B cell (primary cell): Measurements from ENCODE around the gene CMC1. TPM values are rescaled to one million over a fixed set of nuclear protein-coding genes. Genes with fewer than 3 reads are reported as not detected.

Source experiments
- ATAC-seq: fragments of 200-7000 bp; cut with Tn5 transposase; one replicate; pipeline ENCODE4 v1.10.0; 2021; ENCODE audit warnings: low read depth, mild to moderate bottlenecking, moderate number of reproducible peaks, moderate library complexity
- CTCF ChIA-PET: fragments of 350-600 bp; sonication (Branson Sonifier 250); formaldehyde crosslinking; loops from one replicate; lab custom pipeline; 2021; ENCODE audit warnings: antibody characterized with exemption, inconsistent platforms; lab: Charles Lee
- POLR2A ChIA-PET: fragments of 350-600 bp; sonication (Branson Sonifier 250); formaldehyde crosslinking; loops from one replicate; lab custom pipeline; 2021; ENCODE audit warnings: antibody characterized with exemption; lab: Charles Lee
- DNase-seq: peaks from one replicate; pipeline ENCODE4 v3.0.0; 2013
- H2AFZ ChIP-seq: 2 replicates; pipeline ENCODE4 v1.6.1; 2012; ENCODE audit warnings: mild to moderate bottlenecking, low read depth, low read length; ENCODE audit not compliant: insufficient read depth, poor library complexity, severe bottlenecking
- H3K27ac ChIP-seq, 2 donors: 1 replicate in 1 of 2; 2 replicates in 1 of 2; pipeline ENCODE4 v1.5.1; 2012 to 2013; ENCODE audit warnings: low read length in 2 of 2, mild to moderate bottlenecking in 2 of 2, moderate library complexity in 1 of 2
- H3K27me3 ChIP-seq, 4 experiments: fragments of 200-600 bp in 1 of 4; sonication (generic) in 1 of 4; replicated peaks in 1 of 4; 1 replicate in 2 of 4; 2 replicates in 2 of 4; pipeline versions ENCODE4 v1.6.1 to v1.7.0; 2013 to 2016; ENCODE audit warnings: low read length in 3 of 4, mild to moderate bottlenecking in 2 of 4, mixed read lengths in 1 of 4, moderate library complexity in 1 of 4; ENCODE audit not compliant: insufficient read depth in 4 of 4, control insufficient read depth in 3 of 4; ENCODE audit errors: control extremely low read depth in 1 of 4
- H3K36me3 ChIP-seq, 2 experiments: replicated peaks in 1 of 2; 1 replicate in 1 of 2; 2 replicates in 1 of 2; pipeline versions ENCODE4 v1.6.1 to v1.7.1; 2013; ENCODE audit warnings: low read length in 1 of 2; ENCODE audit not compliant: insufficient read depth in 2 of 2, control insufficient read depth in 1 of 2; ENCODE audit errors: control extremely low read depth in 1 of 2, extremely low read depth in 1 of 2
- H3K4me1 ChIP-seq, 2 donors: fragments of 200-600 bp in 1 of 2; sonication (generic) in 1 of 2; 1 replicate in 1 of 2; 2 replicates in 1 of 2; pipeline versions ENCODE4 v1.5.1 to v1.6.1; 2013 to 2017; ENCODE audit warnings: low read length in 2 of 2; ENCODE audit not compliant: control insufficient read depth in 2 of 2, insufficient read depth in 2 of 2
- H3K4me2 ChIP-seq: replicated peaks from 2 replicates; pipeline ENCODE3; 2012; ENCODE audit warnings: mild to moderate bottlenecking, low read depth, low read length; ENCODE audit not compliant: poor library complexity, severe bottlenecking
- H3K4me3 ChIP-seq, 5 experiments: fragments of 200-600 bp in 1 of 5; sonication (generic) in 1 of 5; 1 replicate in 3 of 5; 2 replicates in 2 of 5; pipeline versions ENCODE4 v1.5.1 to v1.7.0; 2011 to 2016; ENCODE audit warnings: low read length in 4 of 5, mild to moderate bottlenecking in 4 of 5, low read depth in 2 of 5, control low read depth in 1 of 5, moderate library complexity in 1 of 5; ENCODE audit not compliant: insufficient read depth in 1 of 5; ENCODE audit errors: control extremely low read depth in 1 of 5, extremely low read depth in 1 of 5
- H3K79me2 ChIP-seq: fragments of 200-600 bp; sonication (generic); one replicate; pipeline ENCODE4 v1.6.0; 2016; ENCODE audit warnings: low read length; ENCODE audit not compliant: control insufficient read depth, insufficient read depth
- H3K9ac ChIP-seq: fragments of 200-600 bp; sonication (generic); 2 replicates; pipeline ENCODE4 v1.6.1; 2017; ENCODE audit warnings: mild to moderate bottlenecking, low read length, moderate library complexity
- H3K9me3 ChIP-seq, 3 donors: one replicate each; pipeline versions ENCODE4 v1.6.1 to v1.7.1; 2013; ENCODE audit warnings: low read length in 2 of 3; ENCODE audit not compliant: control insufficient read depth in 2 of 3, insufficient read depth in 1 of 3; ENCODE audit errors: control extremely low read depth in 1 of 3
- H4K20me1 ChIP-seq: 2 replicates; pipeline ENCODE4 v1.6.0; 2012; ENCODE audit warnings: mild to moderate bottlenecking, low read length; ENCODE audit not compliant: insufficient read depth, control insufficient read depth, poor library complexity, severe bottlenecking
- H3K27ac Mint-ChIP-seq: one replicate; pipeline ENCODE4 v1.8.0; 2021; ENCODE audit warnings: mixed read lengths
- H3K27me3 Mint-ChIP-seq: one replicate; pipeline ENCODE4 v1.8.0; 2021; ENCODE audit warnings: mixed read lengths
- H3K4me1 Mint-ChIP-seq: one replicate; pipeline ENCODE4 v1.8.0; 2021; ENCODE audit warnings: mixed read lengths
- H3K4me3 Mint-ChIP-seq: one replicate; pipeline ENCODE4 v1.8.0; 2021; ENCODE audit warnings: mixed read lengths
- H3K9me3 Mint-ChIP-seq: one replicate; pipeline ENCODE4 v1.8.0; 2022; ENCODE audit warnings: mixed read lengths; ENCODE audit not compliant: insufficient read depth
- EZH2 ChIP-seq: IDR thresholded peaks from 2 replicates; pipeline ENCODE4 v1.6.1; 2012; ENCODE audit warnings: borderline replicate concordance, low read depth, mild to moderate bottlenecking, moderate library complexity, low read length; ENCODE audit not compliant: insufficient read depth, poor library complexity, severe bottlenecking
- WGBS: methylation state at CpG from one replicate; pipeline ENCODE4 v1.1.5; 2013; ENCODE audit warnings: missing lambda C conversion rate; ENCODE audit not compliant: insufficient coverage; 5-methylcytosine and 5-hydroxymethylcytosine counted together
- intact Hi-C: fragments of 100-400 bp; cut with micrococcal nuclease; formaldehyde crosslinking; loops from one replicate; pipeline ENCODE4 v1.10.0; 2022
- polyA plus RNA-seq: library from polyadenylated mRNA; depleted of rRNA; stranded (reverse); fragments of >200 nt; gene quantifications from 2 replicates; pipeline ENCODE4 v1.2.3, GENCODE V29; 2012
- total RNA-seq, 2 donors: library from RNA; stranded (reverse); fragments of 120-200 nt in 1 of 2; gene quantifications; 1 replicate in 1 of 2; 2 replicates in 1 of 2; pipeline versions ENCODE4 v1.2.3 to v1.2.4, GENCODE V29; 2013 to 2022
- TF ChIP-seq, protein P1 (sequence below): fragments of 200-600 bp; IDR thresholded peaks from one replicate; pipeline ENCODE4 v1.8.0; 2022; ENCODE audit warnings: antibody characterized with exemption, mild to moderate bottlenecking

The CMC1 gene
- total and polyA plus RNA-seq, 2 donors (not counting 1 experiment from before 2014, with no cell fraction given) = 6.7 to 14.5 TPM

- Histone ChIP-seq H3K36me3 (no peaks in the 10 kb centered on the region), H3K9me3 (no peaks in the 10 kb centered on the region), H2AFZ (no peak overlapping the region), H3K4me3 (no peak overlapping the region), H3K9ac (no peak overlapping the region), H3K27ac (no peak overlapping the region), H4K20me1 (no peaks in the 10 kb centered on the region), H3K27me3 (no peaks in the 10 kb centered on the region), H3K4me2 (no peak overlapping the region), H3K79me2 (no peaks in the 10 kb centered on the region), H3K4me1 (no peaks in the 10 kb centered on the region)
- intact Hi-C loops = no loop called here
- no peak overlapping the region for H3K27ac Mint-ChIP-seq
- no peaks in the 10 kb centered on the region for H3K9me3 Mint-ChIP-seq
- H3K4me1 Mint-ChIP-seq = no peaks in the 10 kb centered on the region
- no peak overlapping the region for H3K4me3 Mint-ChIP-seq
- DNase-seq (no peak), ATAC-seq (no peak)
- WGBS = 100% methylated on average over 1 of the region's 1 CpG
- TF ChIP-seq, protein P1, sequence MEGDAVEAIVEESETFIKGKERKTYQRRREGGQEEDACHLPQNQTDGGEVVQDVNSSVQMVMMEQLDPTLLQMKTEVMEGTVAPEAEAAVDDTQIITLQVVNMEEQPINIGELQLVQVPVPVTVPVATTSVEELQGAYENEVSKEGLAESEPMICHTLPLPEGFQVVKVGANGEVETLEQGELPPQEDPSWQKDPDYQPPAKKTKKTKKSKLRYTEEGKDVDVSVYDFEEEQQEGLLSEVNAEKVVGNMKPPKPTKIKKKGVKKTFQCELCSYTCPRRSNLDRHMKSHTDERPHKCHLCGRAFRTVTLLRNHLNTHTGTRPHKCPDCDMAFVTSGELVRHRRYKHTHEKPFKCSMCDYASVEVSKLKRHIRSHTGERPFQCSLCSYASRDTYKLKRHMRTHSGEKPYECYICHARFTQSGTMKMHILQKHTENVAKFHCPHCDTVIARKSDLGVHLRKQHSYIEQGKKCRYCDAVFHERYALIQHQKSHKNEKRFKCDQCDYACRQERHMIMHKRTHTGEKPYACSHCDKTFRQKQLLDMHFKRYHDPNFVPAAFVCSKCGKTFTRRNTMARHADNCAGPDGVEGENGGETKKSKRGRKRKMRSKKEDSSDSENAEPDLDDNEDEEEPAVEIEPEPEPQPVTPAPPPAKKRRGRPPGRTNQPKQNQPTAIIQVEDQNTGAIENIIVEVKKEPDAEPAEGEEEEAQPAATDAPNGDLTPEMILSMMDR = no peak
- TF ChIP-seq EZH2 = no peak
- ChIA-PET POLR2A (no interaction called here), CTCF (no interaction called here)
- H3K27me3 Mint-ChIP-seq = no peaks in the 10 kb centered on the region
Observed at GRCh38 chr3:28315711-28316110, 74.3 kb downstream of the CMC1 start.

DNA sequence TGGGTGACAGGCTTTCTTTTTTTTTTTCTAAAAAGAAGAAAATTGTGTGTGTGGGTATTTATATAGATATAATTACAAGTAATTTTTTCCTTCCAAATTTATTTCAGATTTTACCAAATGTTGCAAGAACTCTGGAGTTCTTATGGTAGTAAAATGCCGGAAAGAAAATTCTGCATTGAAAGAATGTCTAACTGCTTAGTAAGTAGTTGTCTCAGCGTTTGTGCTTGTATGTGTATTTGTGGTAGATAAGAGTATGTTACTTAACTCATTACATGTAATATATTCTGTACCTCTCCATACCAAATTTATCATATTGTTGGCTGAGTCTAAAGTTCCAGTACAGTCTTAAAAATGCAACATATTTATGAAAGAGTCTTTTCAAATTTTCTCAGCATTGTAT is 74.8 kb downstream of the CMC1 start:
- no peaks in the 10 kb centered on the region for H3K9me3 Mint-ChIP-seq
- H3K36me3 ChIP-seq = peaks cover 0 to 1% of the 10 kb centered on the region in 2 experiments
- H3K27me3 Mint-ChIP-seq = no peaks in the 10 kb centered on the region
- no CpG with 5 or more reads among the region's 2 CpGs for WGBS
- H2AFZ ChIP-seq = no peak overlapping the region
- CTCF ChIA-PET = no interaction called here
- H3K4me3 Mint-ChIP-seq = no peak overlapping the region
- no peak overlapping the region for H3K27ac ChIP-seq
- POLR2A ChIA-PET = no interaction called here
- no peak overlapping the region for H3K27ac Mint-ChIP-seq
- H3K4me1 Mint-ChIP-seq = no peaks in the 10 kb centered on the region
- intact Hi-C loops = no loop called here
- H3K4me3 ChIP-seq = no peak overlapping the region
- no peak overlapping the region for H3K4me2 ChIP-seq
- H4K20me1 ChIP-seq = no peaks in the 10 kb centered on the region
- no peaks in the 10 kb centered on the region for H3K79me2 ChIP-seq
- H3K27me3 ChIP-seq = no peaks in the 10 kb centered on the region
- H3K4me1 ChIP-seq = no peaks in the 10 kb centered on the region
- no peak overlapping the region for H3K9ac ChIP-seq
- H3K9me3 ChIP-seq = no peaks in the 10 kb centered on the region
- no peak for ATAC-seq
- no peak for DNase-seq
- TF ChIP-seq, protein P1 = no peak
- no peak for TF ChIP-seq EZH2
